Stimulated activated naive CD8-positive, alpha-beta T cell treated with anti-CD3 and anti-CD28 coated beads, Interleukin-15, amount 100 ng/mL, for 72 hours (primary cell): ENCODE data around the gene WDR1.

Source experiments
- ATAC-seq: fragments of 150-1000 bp; cut with Tn5 transposase; 2 replicates; pipeline ENCODE4 v1.10.0; 2021; ENCODE audit warnings: mild to moderate bottlenecking, moderate library complexity
- DNase-seq, 2 donors: peaks; one replicate each; pipeline ENCODE4 v3.0.0; 2021 to 2022
- H3K27ac Mint-ChIP-seq, 2 donors: one replicate each; pipeline ENCODE4 v1.8.0; 2022; ENCODE audit warnings: mild to moderate bottlenecking in 2 of 2, mixed read lengths in 2 of 2, moderate library complexity in 2 of 2
- H3K27me3 Mint-ChIP-seq: one replicate; pipeline ENCODE4 v1.8.0; 2022; ENCODE audit warnings: mixed read lengths
- H3K4me1 Mint-ChIP-seq: one replicate; pipeline ENCODE4 v1.8.0; 2022; ENCODE audit warnings: mild to moderate bottlenecking, mixed read lengths
- H3K4me3 Mint-ChIP-seq, 2 donors: one replicate each; pipeline ENCODE4 v1.8.0; 2022; ENCODE audit warnings: mild to moderate bottlenecking in 2 of 2, mixed read lengths in 2 of 2, moderate library complexity in 1 of 2
- H3K9me3 Mint-ChIP-seq, 2 donors: one replicate each; pipeline ENCODE4 v1.8.0; 2022; ENCODE audit warnings: mixed read lengths in 2 of 2

Gene WDR1

GRCh38 chr4:10090467-10091250 is 25.9 kb downstream of the WDR1 start:
- no peak for ATAC-seq
- no peak for DNase-seq
- Mint-ChIP-seq H3K4me3 (no peak overlapping the region), H3K4me1 (peaks cover 58% of the 10 kb centered on the region), H3K9me3 (no peaks in the 10 kb centered on the region), H3K27me3 (no peaks in the 10 kb centered on the region), H3K27ac (peak overlapping the region; percentile 42 to 52)

DNA sequence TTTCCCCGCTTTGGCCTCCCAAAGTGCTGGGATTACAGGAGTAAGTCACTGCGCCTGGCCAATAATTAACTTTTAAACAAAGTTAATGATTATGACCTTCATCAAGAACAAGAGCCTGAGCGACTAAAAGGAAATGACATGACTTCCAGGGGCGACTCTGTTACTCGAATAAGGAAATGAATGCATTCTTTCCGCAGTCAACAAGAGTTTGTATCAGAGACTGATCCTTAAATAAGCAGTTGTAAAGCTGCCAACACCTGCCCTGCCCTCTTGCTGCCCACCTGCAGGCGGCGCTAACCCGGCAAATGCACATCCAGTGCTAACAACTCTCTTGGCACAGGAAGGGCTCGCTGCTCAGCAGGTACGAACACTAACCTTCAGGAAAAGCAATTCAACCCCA is 27.3 kb downstream of the WDR1 start:
- Mint-ChIP-seq H3K27ac (no peak overlapping the region), H3K27me3 (no peaks in the 10 kb centered on the region), H3K4me1 (peaks cover 49% of the 10 kb centered on the region), H3K9me3 (no peaks in the 10 kb centered on the region), H3K4me3 (no peak overlapping the region)
- ATAC-seq (no peak), DNase-seq (no peak)

DNA sequence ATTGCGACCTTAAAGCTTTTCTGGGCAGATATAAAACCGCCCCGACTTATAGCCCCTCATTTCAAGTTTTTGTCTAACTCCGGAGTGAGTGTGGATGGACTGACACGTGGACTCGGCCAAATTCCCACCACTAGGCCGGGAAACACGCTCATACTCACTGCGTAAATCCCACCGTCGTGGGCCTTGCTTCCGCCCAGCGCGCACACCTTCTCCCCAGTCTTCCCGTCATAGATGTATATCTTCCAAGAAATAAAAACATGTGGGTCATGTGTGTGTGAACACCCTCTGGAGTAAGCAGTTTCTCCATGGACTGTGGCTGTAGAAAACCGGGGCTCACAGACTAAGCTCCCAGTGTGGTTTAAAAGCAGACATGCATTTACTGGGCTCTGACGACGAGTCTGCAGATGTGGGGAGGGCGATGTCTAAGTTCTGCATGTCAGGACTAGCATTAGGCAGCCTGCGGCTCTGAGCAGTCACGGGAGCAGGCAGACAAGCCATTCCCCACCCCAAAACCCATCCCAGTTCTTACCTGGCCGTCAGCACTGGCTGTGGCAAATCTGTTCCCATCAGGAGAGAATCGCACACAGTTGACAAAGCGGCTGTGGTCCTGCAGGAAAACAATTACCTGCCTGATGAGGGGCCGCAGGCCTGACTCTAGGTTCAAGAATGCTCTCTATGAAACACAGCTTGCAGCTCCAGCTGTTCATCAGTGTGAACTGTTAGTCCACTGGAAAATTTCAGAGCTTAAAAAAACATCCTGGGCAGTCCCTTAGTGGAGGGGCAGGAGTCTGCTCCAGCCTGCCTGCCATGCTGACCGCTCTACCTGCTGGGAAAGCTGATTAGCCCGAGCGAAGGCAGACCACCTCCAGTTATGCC is 28.2 kb downstream of the WDR1 start:
- Mint-ChIP-seq H3K27ac (peak overlapping the region in 1 of 2 donors; percentile 63), H3K27me3 (no peaks in the 10 kb centered on the region), H3K9me3 (no peaks in the 10 kb centered on the region), H3K4me3 (no peak overlapping the region), H3K4me1 (peaks cover 39% of the 10 kb centered on the region)
- DNase-seq (no peak), ATAC-seq (no peak)

GRCh38 chr4:10087152-10087791 is 29.3 kb downstream of the WDR1 start:
- Mint-ChIP-seq H3K4me1 (peaks cover 28% of the 10 kb centered on the region), H3K4me3 (no peak overlapping the region), H3K9me3 (no peaks in the 10 kb centered on the region), H3K27ac (peak overlapping the region in 1 of 2 donors; percentile 21), H3K27me3 (no peaks in the 10 kb centered on the region)
- ATAC-seq (no peak), DNase-seq (no peak)

DNA sequence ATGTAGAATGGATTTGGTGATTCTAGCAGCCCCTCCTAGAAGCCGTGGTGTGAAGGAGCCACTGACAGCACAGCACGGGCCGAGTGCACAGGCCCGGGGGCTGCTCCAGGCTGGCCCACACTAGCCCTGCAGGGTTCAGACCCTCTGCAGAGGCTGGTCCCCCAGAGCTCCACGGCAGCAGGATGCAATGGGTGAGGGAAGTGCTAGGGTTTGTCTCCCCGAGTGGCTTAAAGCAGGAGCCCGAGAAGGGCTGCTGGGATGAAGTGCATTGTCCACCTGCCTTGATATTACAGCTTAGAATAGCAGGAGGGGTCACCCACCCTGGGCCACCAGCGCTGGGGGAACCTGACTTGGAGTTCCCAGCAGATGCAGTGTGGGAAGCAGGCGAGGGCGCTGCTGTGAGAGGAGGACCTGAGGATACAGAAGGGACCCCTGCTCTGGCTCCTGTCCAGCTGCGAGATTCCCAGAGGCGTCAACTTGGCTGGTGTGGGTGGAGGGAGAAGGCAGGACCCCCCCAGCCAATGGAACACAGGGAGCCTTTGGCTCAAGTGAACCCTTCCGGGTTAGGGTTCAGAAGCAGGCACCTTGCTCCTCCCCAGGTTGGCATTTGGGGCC is 30.0 kb downstream of the WDR1 start:
- ATAC-seq (no peak), DNase-seq (no peak)
- Mint-ChIP-seq H3K9me3 (no peaks in the 10 kb centered on the region), H3K27ac (peak overlapping the region; percentile 22 to 55), H3K27me3 (no peaks in the 10 kb centered on the region), H3K4me1 (peaks cover 21% of the 10 kb centered on the region), H3K4me3 (no peak overlapping the region)

GRCh38 chr4:10085828-10086505 is 30.6 kb downstream of the WDR1 start:
- no peaks in the 10 kb centered on the region for H3K27me3 Mint-ChIP-seq
- ATAC-seq, result no peak
- no peaks in the 10 kb centered on the region for H3K9me3 Mint-ChIP-seq
- H3K4me1 Mint-ChIP-seq, result peaks cover 15% of the 10 kb centered on the region
- no peak overlapping the region for H3K4me3 Mint-ChIP-seq
- no peak for DNase-seq
- H3K27ac Mint-ChIP-seq, result peak overlapping the region; percentile 22 to 55

DNA sequence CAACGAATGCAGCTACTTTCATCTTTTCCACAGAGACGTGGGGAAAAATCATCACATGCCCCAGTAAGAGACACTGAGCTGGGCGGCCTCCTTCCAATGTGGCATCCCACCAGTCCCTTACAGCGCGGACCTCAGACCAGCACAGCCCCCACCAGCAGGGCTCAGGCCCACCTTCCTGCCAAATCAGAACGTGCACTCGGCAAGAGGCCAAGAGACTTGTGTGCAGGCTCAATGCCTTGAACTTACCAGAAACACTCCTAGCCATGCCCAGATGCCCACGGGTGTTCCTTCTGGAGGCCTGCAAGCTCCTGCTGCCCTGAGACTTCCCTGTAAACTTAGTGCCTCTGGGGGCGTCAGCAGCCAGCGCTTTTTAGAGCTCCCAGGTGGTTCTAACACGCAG is 31.2 kb downstream of the WDR1 start:
- H3K27me3 Mint-ChIP-seq, result no peaks in the 10 kb centered on the region
- H3K4me1 Mint-ChIP-seq, result peaks cover 9% of the 10 kb centered on the region
- H3K9me3 Mint-ChIP-seq, result no peaks in the 10 kb centered on the region
- ATAC-seq (no peak), DNase-seq (no peak)
- H3K27ac Mint-ChIP-seq, result peak overlapping the region in 1 of 2 donors; percentile 63
- H3K4me3 Mint-ChIP-seq, result no peak overlapping the region

GRCh38 chr4:10084651-10085358 is 31.8 kb downstream of the WDR1 start:
- Mint-ChIP-seq H3K27me3 (no peaks in the 10 kb centered on the region), H3K9me3 (no peaks in the 10 kb centered on the region), H3K4me3 (no peak overlapping the region), H3K4me1 (peaks cover 4% of the 10 kb centered on the region), H3K27ac (peak overlapping the region; percentile 63 to 82)
- DNase-seq (no peak), ATAC-seq (no peak)

DNA sequence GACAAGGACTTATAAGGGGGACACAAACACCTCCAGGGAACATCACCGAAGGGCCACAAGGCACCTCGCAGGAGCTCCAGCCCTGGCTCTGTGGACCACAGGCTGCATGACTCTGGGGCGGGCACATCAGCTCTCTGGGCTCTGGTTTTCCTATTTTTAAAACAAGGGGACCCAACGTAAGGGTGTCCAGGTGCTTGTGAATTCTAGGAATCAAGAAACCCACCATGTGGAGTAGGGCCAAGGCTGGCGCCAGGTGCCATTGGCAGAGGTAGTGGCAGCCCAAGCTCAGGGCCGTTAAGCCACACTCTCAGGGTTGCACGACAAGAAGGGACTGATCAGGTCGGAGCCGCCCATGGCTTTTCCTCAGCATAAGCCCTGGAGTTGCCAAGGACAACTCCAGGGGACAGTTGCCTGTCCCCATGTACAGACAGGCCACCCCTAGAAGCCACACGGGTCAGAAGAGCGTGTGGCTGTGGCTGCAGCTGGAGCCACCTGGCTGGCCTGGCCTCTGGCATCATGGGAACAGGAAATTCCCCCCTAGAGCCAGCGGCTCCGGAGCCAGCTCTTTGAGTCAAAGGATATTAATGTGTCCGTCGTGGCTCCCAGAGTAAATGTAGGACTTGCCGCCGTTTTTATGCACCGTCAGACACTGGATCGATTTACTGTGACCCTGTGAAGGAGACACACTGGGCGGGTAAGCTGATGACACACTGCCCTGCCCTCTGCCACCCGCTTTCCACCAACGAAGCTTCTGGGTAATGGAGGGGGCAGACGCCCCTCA is 32.5 kb downstream of the WDR1 start:
- peak overlapping the region in 1 of 2 donors; percentile 91 for H3K27ac Mint-ChIP-seq
- H3K9me3 Mint-ChIP-seq, result no peaks in the 10 kb centered on the region

DNA sequence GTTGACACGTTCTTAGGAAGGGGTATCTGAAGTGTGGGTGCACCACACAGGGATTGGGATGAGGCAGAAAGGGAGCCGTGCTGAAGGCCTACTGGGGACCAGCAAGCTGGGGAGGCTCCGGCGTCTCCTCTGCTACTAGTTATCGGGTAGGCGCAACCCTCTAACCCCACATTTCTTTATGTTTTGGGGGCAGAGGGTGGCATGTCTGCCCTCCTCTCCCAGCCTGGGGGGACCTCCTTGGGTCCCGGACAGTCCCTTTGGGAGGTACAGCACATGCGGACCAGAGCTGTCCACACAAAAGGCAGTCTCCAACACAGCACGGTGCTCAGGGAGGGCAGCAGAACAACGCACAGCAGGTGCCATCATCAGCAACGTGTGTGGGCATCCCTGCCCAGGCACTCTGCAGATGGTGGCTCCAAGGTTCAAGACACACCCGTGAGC is 33.2 kb downstream of the WDR1 start:
- ATAC-seq (no peak), DNase-seq (no peak)
- Mint-ChIP-seq H3K4me1 (peaks cover 4% of the 10 kb centered on the region), H3K9me3 (no peaks in the 10 kb centered on the region), H3K27ac (peak overlapping the region in 1 of 2 donors; percentile 91), H3K4me3 (no peak overlapping the region), H3K27me3 (no peaks in the 10 kb centered on the region)

More for the DNA sequence above, 32.5 kb downstream of the WDR1 start:
- ATAC-seq (no peak), DNase-seq (no peak)
- peaks cover 4% of the 10 kb centered on the region for H3K4me1 Mint-ChIP-seq
- no peak overlapping the region for H3K4me3 Mint-ChIP-seq
- H3K27me3 Mint-ChIP-seq, result no peaks in the 10 kb centered on the region

DNA sequence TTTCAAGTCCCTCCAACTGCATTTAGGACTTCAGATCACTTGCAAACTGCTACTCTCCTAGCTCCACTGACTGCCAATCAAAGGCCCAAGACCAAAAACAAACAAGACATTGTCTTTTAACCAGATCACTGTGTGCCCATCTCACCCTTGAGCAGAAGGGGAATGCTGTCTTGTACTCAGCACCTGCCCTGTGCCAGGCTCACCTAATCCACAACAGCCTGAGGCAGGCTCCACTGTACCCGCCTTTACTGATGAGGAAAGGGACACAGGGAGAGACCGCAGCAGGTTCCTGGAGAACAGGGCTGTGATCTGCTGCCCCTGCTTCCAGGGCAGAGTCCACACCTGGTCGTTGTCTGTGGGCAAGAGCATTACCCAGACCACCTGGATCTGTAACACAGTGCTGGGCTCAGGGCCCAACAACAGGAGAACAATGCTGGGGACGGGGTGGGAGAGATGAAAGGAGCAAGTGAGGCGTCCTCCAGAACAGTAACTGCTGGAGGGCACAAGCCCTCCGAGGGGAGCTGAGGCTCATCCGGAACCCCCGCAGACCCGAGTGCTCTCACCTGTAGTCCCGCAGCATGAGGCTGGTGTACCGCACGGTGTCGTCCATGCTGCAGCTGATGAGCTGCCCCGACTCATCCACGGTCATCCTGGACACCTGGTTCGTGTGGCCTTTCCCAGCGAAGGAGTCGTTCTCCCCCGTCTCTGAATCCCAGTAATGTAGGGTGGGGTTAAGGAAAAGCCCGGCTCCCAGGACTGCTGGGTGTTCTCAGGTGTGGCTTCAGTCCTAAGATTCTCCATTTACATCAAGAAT is 33.9 kb downstream of the WDR1 start:
- no peaks in the 10 kb centered on the region for H3K9me3 Mint-ChIP-seq
- H3K27ac Mint-ChIP-seq, result peak overlapping the region in 1 of 2 donors; percentile 92

DNA sequence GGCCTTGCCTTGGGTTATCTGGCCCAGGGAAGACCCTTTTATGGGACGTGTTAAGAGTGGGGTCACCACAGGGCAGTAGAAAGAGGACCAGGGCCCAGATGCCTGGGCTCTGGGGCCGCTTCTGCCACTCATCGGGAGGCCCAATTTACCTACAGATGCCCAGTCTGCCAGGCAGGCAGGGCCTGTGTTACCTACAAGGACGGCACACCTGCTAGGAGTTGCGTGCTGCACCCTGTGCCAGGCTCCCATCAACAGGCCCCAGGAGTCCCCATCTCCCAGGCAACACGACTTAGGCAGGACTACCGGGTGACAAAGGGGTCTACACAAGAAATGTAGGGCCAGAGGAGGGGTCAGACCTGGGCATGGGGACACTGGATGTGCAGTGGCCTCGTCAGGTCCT is 34.6 kb downstream of the WDR1 start:
- Mint-ChIP-seq H3K9me3 (no peaks in the 10 kb centered on the region), H3K4me1 (peaks cover 4% of the 10 kb centered on the region), H3K4me3 (no peak overlapping the region), H3K27me3 (no peaks in the 10 kb centered on the region), H3K27ac (peak overlapping the region in 1 of 2 donors; percentile 92)
- DNase-seq (no peak), ATAC-seq (no peak)

More for the DNA sequence above, 33.9 kb downstream of the WDR1 start:
- Mint-ChIP-seq H3K27me3 (no peaks in the 10 kb centered on the region), H3K4me1 (peaks cover 4% of the 10 kb centered on the region), H3K4me3 (no peak overlapping the region)
- DNase-seq (no peak), ATAC-seq (no peak)

DNA sequence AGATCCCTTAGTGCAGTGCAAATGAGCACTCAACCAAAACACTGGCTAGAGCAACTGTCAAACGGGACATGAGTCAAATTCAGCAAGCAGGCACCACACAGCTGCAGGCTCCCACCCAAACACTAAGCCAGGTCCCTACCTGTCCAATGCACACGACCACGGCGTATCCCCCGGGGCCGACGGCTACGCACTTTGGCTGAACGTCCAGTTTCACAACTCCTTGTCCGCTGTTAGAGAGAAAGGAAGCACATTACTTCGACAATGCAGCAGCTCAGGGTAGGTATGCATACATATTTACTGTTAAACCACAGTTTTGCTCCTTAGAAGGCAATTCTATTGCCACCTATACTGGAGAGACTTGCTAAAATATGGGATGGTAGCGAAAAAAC is 35.4 kb downstream of the WDR1 start:
- Mint-ChIP-seq H3K4me3 (no peak overlapping the region), H3K27me3 (no peaks in the 10 kb centered on the region), H3K27ac (no peak overlapping the region), H3K4me1 (peaks cover 5% of the 10 kb centered on the region), H3K9me3 (no peaks in the 10 kb centered on the region)
- DNase-seq (no peak), ATAC-seq (no peak)
